Natural killer cell (primary cell): ENCODE data around the gene ST6GALNAC3. TPM values are rescaled to one million over a fixed set of nuclear protein-coding genes. Genes with fewer than 3 reads are reported as not detected.

ENCODE experiments used
- ATAC-seq, 3 donors: fragments of 150-1000 bp in 2 of 3; fragments of 200-7000 bp in 1 of 3; cut with Tn5 transposase; 1 replicate in 1 of 3; 2 replicates in 2 of 3; pipeline ENCODE4 v1.10.0; 2021; ENCODE audit warnings: mild to moderate bottlenecking in 2 of 3, moderate library complexity in 2 of 3
- DNase-seq, 2 donors: peaks; one replicate each; pipeline versions ENCODE4 v3.0.0 to v3.0.0-alpha.2; 2013 to 2021; ENCODE audit warnings: mixed read lengths in 1 of 2
- H3K27ac ChIP-seq: one replicate; pipeline ENCODE4 v1.5.1; 2013; ENCODE audit warnings: mild to moderate bottlenecking, low read length
- H3K27me3 ChIP-seq: one replicate; pipeline ENCODE4 v1.6.1; 2013; ENCODE audit warnings: low read length; ENCODE audit not compliant: control insufficient read depth, insufficient read depth
- H3K36me3 ChIP-seq: one replicate; pipeline ENCODE4 v1.6.1; 2013; ENCODE audit warnings: low read length; ENCODE audit not compliant: control insufficient read depth, insufficient read depth
- H3K4me1 ChIP-seq: one replicate; pipeline ENCODE4 v1.6.1; 2013; ENCODE audit warnings: low read length; ENCODE audit not compliant: control insufficient read depth, insufficient read depth
- H3K4me3 ChIP-seq: one replicate; pipeline ENCODE4 v1.5.1; 2013; ENCODE audit warnings: low read length
- H3K9me3 ChIP-seq: one replicate; pipeline ENCODE4 v1.6.1; 2013; ENCODE audit warnings: low read length; ENCODE audit not compliant: control insufficient read depth, insufficient read depth
- H3K27ac Mint-ChIP-seq, 2 donors: one replicate each; pipeline ENCODE4 v1.8.0; 2022; ENCODE audit warnings: mild to moderate bottlenecking in 2 of 2, mixed read lengths in 2 of 2, moderate library complexity in 1 of 2
- H3K27me3 Mint-ChIP-seq, 2 donors: one replicate each; pipeline ENCODE4 v1.8.0; 2022; ENCODE audit warnings: low read depth in 2 of 2, mixed read lengths in 2 of 2
- H3K36me3 Mint-ChIP-seq: one replicate; pipeline ENCODE4 v1.8.0; 2022; ENCODE audit warnings: mixed read lengths
- H3K4me1 Mint-ChIP-seq, 2 donors: one replicate each; pipeline ENCODE4 v1.8.0; 2022; ENCODE audit warnings: mixed read lengths in 2 of 2
- H3K4me3 Mint-ChIP-seq: one replicate; pipeline ENCODE4 v1.8.0; 2022; ENCODE audit warnings: mild to moderate bottlenecking, moderate library complexity, mixed read lengths
- H3K9me3 Mint-ChIP-seq, 2 donors: one replicate each; pipeline ENCODE4 v1.8.0; 2022; ENCODE audit warnings: mixed read lengths in 2 of 2
- CTCF ChIP-seq: fragments of 200-600 bp; IDR thresholded peaks from one replicate; pipeline ENCODE4 v1.8.0; 2022; ENCODE audit warnings: antibody characterized with exemption
- WGBS: methylation state at CpG from one replicate; pipeline ENCODE4 v1.1.7; 2013; ENCODE audit warnings: missing lambda C conversion rate; ENCODE audit not compliant: insufficient coverage; 5-methylcytosine and 5-hydroxymethylcytosine counted together
- intact Hi-C: fragments of 100-400 bp; cut with micrococcal nuclease; formaldehyde crosslinking; loops from one replicate; pipeline ENCODE4 v1.14.2; 2022
- total RNA-seq, 4 donors: library from RNA; stranded (reverse); fragments of 120-200 nt in 1 of 4; gene quantifications; one replicate each; pipeline versions ENCODE4 v1.2.3 to v1.2.4, GENCODE V29; 2013 to 2022

Gene ST6GALNAC3
- total RNA-seq, 3 donors from 2014 or later (not counting 1 experiment from before 2014, with no cell fraction given), result not detected

- H3K4me1 ChIP-seq, result no peaks in the 10 kb centered on the region
- H3K4me1 Mint-ChIP-seq, result no peaks in the 10 kb centered on the region
- no peak overlapping the region for H3K27ac Mint-ChIP-seq
- H3K9me3 Mint-ChIP-seq, result peaks cover 0 to 5% of the 10 kb centered on the region in 2 donors
- H3K9me3 ChIP-seq, result no peaks in the 10 kb centered on the region
- no peak for DNase-seq
- H3K36me3 Mint-ChIP-seq, result no peaks in the 10 kb centered on the region
- TF ChIP-seq CTCF, result no peak
- intact Hi-C loops, result no loop called here
- no peaks in the 10 kb centered on the region for H3K27me3 ChIP-seq
- no peak overlapping the region for H3K4me3 ChIP-seq
- H3K36me3 ChIP-seq, result no peaks in the 10 kb centered on the region
- H3K4me3 Mint-ChIP-seq, result no peak overlapping the region
- no peak overlapping the region for H3K27ac ChIP-seq
- ATAC-seq, result no peak
- no peaks in the 10 kb centered on the region for H3K27me3 Mint-ChIP-seq
Observed at GRCh38 chr1:76494807-76495206, 420.3 kb downstream of the ST6GALNAC3 start.

GRCh38 chr1:76496871-76497270 lies 422.3 kb downstream of the ST6GALNAC3 start:
- H3K27me3 Mint-ChIP-seq, result peaks cover 0 to 8% of the 10 kb centered on the region in 2 donors
- TF ChIP-seq CTCF, result no peak
- no peaks in the 10 kb centered on the region for H3K4me1 Mint-ChIP-seq
- DNase-seq, result no peak
- H3K9me3 Mint-ChIP-seq, result peaks cover 0 to 5% of the 10 kb centered on the region in 2 donors
- no peak overlapping the region for H3K27ac Mint-ChIP-seq
- H3K4me1 ChIP-seq, result no peaks in the 10 kb centered on the region
- H3K9me3 ChIP-seq, result no peaks in the 10 kb centered on the region
- no peak for ATAC-seq
- no peak overlapping the region for H3K27ac ChIP-seq
- no peaks in the 10 kb centered on the region for H3K27me3 ChIP-seq
- H3K4me3 ChIP-seq, result no peak overlapping the region
- no peak overlapping the region for H3K4me3 Mint-ChIP-seq
- intact Hi-C loops, result no loop called here
- H3K36me3 ChIP-seq, result no peaks in the 10 kb centered on the region
- no peaks in the 10 kb centered on the region for H3K36me3 Mint-ChIP-seq
- 69% methylated on average over 3 of the region's 3 CpGs for WGBS

GRCh38 chr1:76500116-76500515 lies 425.6 kb downstream of the ST6GALNAC3 start:
- H3K9me3 Mint-ChIP-seq, result peaks cover 0 to 2% of the 10 kb centered on the region in 2 donors
- intact Hi-C loops, result no loop called here
- DNase-seq (no peak), ATAC-seq (no peak)
- H3K4me3 Mint-ChIP-seq, result no peak overlapping the region
- H3K9me3 ChIP-seq, result no peaks in the 10 kb centered on the region
- no peaks in the 10 kb centered on the region for H3K27me3 ChIP-seq
- H3K4me3 ChIP-seq, result no peak overlapping the region
- no peaks in the 10 kb centered on the region for H3K4me1 ChIP-seq
- no peaks in the 10 kb centered on the region for H3K4me1 Mint-ChIP-seq
- no peak for TF ChIP-seq CTCF
- no peak overlapping the region for H3K27ac Mint-ChIP-seq
- H3K27ac ChIP-seq, result no peak overlapping the region
- H3K36me3 Mint-ChIP-seq, result no peaks in the 10 kb centered on the region
- H3K27me3 Mint-ChIP-seq, result peaks cover 0 to 14% of the 10 kb centered on the region in 2 donors
- H3K36me3 ChIP-seq, result no peaks in the 10 kb centered on the region

GRCh38 chr1:76501136-76501535 lies 426.6 kb downstream of the ST6GALNAC3 start:
- Histone ChIP-seq H3K27me3 (no peaks in the 10 kb centered on the region), H3K36me3 (no peaks in the 10 kb centered on the region), H3K4me1 (no peaks in the 10 kb centered on the region), H3K9me3 (no peaks in the 10 kb centered on the region), H3K27ac (no peak overlapping the region), H3K4me3 (no peak overlapping the region)
- intact Hi-C loops, result no loop called here
- ATAC-seq, result no peak
- Mint-ChIP-seq H3K27me3 (peaks cover 0 to 14% of the 10 kb centered on the region in 2 donors), H3K36me3 (no peaks in the 10 kb centered on the region), H3K4me1 (no peaks in the 10 kb centered on the region), H3K4me3 (no peak overlapping the region), H3K27ac (no peak overlapping the region), H3K9me3 (peaks cover 0 to 2% of the 10 kb centered on the region in 2 donors)
- no peak for DNase-seq
- no peak for TF ChIP-seq CTCF
- WGBS, result 40% methylated on average over 1 of the region's 2 CpGs
